DMS79 treated with DMSO at 0.1 percent for 48 hours (cell line): ENCODE data around the gene FOXO6.

ENCODE experiments used
- DNase-seq: peaks from one replicate; lab custom pipeline; 2025; lab: John Stamatoyannopoulos, UW

FOXO6 gene

GRCh38 chr1:41366455-41367287, 5.4 kb downstream of the FOXO6 start:
- no peak for DNase-seq

DNA sequence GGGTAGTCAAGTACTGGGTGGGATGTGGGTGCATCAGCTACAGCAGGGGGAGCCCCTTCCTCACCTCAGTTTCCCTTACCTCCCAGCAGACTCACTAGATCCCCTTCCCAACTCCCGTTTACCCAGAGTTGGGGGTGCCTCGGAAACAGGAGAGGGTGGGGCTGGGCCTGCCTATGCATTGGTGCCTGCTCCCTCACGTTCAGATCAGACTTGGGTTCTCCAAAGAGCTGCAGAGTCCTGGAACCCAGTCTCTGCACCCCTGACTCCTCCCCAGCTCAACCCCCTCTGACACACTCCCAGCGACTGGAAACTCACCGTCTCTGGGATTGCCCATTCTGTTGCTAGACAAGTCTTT, 6.0 kb downstream of the FOXO6 start:
- DNase-seq = no peak

DNA sequence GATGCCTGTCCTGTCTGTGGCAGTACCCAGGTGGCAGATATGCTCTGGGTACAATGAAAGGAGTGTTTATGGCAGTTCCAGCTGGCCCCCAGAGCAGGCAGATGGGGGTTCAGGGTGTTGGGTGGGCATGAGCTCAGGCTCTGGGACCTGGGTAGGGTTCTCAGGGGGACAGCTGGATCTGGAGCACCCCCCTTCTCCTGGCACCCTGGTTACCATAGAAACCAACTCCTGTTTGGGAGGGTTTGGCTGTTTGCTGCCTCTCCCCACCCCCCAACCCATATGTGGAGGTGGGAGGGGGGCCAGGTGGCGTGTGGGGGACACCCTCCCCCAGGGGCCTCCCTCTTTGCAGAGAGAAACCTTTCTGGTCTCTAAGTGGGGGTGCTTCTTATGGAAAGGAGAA, 7.1 kb downstream of the FOXO6 start:
- no peak for DNase-seq

- DNase-seq = no peak
These were observed 7.6 kb downstream of the FOXO6 start for GRCh38 chr1:41368801-41369200.

DNA sequence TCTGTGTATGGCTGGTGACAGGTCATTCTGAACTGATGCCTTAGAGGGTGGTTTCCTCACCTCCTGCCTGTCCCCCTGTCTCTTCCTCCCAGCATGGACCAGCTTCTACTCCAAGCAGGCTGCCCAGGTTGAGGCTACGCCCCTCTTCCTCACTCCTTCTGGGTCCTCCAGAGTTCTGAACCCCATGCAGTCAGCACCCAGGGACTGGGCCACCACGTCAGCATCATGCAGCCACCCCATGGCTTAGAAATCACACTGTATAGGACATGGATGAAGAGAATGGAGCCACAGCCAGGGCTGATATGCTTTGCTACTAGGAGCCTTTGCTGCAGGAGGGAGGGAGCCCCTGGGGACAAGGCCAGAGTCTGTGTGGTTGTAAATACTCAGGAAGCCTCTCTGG, 8.3 kb downstream of the FOXO6 start:
- DNase-seq = no peak

- DNase-seq = no peak
These were observed 9.0 kb downstream of the FOXO6 start for GRCh38 chr1:41370225-41370624.

- DNase-seq = no peak
These were observed 9.7 kb downstream of the FOXO6 start for GRCh38 chr1:41370756-41371420.

DNA sequence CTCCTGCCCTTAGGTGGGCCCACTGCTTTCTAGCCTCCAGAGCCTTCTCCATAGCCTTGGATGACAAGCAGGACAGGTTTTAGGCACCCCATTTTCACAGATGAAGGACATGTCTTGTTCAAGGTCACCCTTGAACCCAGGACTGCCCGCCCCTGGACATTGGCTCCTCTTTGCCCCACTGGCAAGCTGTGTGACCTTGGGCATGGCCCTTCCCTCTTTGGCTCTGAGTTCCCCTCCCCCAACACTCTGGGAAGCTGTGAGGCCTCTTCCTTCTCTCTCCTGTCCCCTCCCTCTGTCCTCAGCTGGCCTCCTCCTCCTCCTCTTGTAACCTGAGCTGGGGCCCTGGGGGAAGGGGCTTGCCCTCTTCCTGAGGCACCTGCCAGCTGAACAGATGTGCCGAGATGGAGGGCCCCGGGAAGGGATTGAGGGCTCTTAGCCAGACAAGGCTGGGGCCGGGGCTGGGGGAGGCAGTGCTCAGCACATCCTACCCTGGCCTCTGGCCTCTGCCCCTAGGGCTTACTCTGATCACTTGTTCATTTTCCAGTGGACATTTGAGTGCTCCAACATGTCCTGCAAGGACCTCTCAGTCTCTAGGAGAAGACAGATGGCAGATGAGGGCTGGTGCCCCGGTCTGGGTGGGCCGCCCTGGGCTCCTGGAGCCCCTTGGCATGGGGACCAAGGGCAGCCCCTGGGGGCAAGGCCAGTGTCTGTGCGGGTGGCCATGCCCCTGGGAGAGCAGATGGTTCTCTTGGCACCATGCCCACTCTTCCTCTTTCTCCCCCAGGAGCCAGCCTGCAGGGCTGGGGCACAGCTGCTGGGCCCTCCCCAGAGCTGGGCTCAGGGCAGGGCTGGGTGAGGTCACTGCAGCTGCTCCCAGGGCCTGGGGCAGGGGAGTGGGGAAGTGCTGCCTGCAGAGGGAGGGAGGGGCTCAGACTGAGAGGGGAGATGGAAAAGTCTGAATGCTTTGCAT, 10.7 kb downstream of the FOXO6 start:
- DNase-seq = peak; percentile 96

DNA sequence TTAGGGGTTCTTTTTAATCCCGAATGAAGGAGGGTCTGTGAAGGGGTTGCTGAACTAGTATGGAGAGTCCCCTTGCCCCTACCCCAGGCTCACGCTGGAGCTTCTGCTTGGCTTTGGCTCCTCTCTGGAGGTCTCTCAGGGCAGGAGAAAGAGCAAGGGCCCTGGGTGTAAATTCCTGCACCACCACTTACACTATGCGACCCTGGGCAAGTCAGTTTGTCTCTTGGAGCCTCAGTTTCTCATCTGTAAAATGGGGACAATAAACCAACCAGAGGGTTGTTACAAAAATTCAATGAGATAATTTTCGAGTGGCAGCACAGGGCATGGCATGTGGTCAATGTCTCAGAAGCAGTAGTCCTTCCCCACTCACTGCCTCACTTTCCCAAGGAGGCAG, 11.4 kb downstream of the FOXO6 start:
- no peak for DNase-seq

GRCh38 chr1:41373373-41373772, 12.1 kb downstream of the FOXO6 start:
- DNase-seq = no peak

DNA sequence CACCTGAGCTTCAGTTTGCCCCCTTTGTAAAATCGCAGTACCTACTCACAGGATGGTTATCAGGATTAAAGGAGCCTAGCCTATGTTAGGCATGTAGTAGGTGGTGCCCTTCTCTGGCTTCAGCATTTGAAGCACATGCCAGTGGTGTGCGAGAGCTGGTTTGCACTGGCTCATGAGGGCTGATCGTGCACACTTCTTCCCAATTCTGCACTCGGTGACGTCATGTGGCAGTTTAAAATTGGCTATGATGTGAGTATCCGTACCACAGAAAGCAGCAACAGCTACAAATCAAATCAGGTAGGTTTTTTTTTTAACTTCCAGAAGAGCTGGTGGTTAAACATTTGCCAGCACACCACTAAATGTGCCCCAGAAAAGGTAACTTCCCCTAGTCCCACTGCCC, 13.5 kb downstream of the FOXO6 start:
- DNase-seq = no peak

GRCh38 chr1:41377397-41377796, 16.2 kb downstream of the FOXO6 start:
- DNase-seq = no peak

DNA sequence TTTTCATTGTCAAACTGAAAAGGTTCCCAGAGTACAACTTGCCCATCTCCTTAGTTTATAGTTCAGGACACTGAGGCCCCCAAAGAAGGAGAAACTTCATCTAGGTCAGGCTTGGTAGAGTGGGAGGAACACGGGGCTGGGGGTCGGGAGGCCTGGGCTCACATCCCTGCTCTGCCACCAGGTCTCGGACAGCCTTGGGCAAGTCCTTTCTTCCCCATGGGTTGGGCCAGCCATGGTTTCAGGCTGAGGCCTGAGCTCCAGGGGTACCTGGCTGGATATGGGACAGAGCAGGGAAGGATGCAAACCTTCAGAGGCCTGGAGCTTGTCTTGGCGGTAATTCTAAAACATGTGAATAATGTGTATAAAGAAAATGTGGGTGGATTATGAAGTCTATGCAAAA, 17.0 kb downstream of the FOXO6 start:
- no peak for DNase-seq

GRCh38 chr1:41378999-41379737, 17.9 kb downstream of the FOXO6 start:
- DNase-seq = no peak

DNA sequence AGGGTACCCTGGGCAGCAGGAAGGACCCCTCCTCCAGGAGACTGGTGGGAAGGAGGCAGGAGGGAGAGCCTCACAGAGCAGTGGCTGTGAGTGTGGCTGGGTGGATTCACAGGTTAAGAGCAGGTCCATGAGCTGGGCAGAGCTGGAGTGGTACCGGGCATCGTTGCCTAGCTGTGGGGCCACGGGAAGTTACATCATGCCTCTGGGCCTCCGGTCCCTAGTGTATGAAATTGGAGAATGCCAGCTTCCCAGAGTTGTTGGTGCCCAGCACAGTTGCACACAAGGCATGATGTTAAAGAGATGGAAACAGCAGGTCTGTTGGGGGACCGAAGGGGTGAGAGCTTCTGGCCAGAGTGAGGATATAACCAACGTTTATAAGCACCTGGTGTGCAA, 18.5 kb downstream of the FOXO6 start:
- DNase-seq = no peak

GRCh38 chr1:41380195-41380594, 19.0 kb downstream of the FOXO6 start:
- no peak for DNase-seq

GRCh38 chr1:41380979-41381691, 19.9 kb downstream of the FOXO6 start:
- peak; percentile 91 for DNase-seq

DNA sequence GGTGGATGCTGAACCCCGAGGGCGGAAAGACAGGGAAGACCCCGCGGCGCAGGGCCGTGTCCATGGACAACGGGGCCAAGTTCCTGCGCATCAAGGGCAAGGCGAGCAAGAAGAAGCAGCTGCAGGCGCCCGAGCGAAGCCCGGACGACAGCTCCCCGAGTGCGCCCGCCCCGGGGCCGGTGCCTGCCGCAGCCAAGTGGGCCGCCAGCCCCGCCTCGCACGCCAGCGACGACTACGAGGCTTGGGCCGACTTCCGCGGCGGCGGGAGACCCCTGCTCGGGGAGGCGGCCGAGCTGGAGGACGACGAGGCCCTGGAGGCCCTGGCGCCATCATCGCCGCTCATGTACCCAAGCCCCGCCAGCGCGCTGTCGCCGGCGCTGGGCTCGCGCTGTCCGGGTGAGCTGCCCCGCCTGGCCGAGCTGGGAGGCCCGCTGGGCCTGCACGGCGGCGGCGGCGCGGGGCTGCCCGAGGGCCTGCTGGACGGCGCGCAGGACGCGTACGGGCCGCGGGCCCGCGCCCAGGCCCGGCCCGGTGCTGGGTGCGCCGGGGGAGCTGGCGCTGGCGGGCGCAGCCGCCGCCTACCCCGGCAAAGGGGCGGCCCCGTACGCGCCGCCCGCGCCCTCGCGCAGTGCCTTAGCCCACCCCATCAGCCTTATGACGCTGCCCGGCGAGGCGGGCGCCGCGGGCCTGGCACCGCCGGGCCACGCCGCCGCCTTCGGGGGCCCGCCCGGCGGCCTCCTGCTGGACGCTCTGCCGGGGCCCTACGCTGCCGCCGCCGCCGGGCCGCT, 20.7 kb downstream of the FOXO6 start:
- DNase-seq = no peak

GRCh38 chr1:41382480-41383090, 21.4 kb downstream of the FOXO6 start:
- DNase-seq = no peak
